NCI-H345 treated with DMSO at 0.1 percent for 48 hours (cell line): ENCODE measurements around the gene LIPF.
"Not testable (repeated sequence)": the region's sequence is repeated elsewhere in the genome, so short reads cannot be mapped to it uniquely, and the experiment has no call there.

ENCODE experiments used
- DNase-seq: peaks from one replicate; lab custom pipeline; 2025; ENCODE audit not compliant: unreplicated experiment; lab: John Stamatoyannopoulos, UW

Gene LIPF

DNA sequence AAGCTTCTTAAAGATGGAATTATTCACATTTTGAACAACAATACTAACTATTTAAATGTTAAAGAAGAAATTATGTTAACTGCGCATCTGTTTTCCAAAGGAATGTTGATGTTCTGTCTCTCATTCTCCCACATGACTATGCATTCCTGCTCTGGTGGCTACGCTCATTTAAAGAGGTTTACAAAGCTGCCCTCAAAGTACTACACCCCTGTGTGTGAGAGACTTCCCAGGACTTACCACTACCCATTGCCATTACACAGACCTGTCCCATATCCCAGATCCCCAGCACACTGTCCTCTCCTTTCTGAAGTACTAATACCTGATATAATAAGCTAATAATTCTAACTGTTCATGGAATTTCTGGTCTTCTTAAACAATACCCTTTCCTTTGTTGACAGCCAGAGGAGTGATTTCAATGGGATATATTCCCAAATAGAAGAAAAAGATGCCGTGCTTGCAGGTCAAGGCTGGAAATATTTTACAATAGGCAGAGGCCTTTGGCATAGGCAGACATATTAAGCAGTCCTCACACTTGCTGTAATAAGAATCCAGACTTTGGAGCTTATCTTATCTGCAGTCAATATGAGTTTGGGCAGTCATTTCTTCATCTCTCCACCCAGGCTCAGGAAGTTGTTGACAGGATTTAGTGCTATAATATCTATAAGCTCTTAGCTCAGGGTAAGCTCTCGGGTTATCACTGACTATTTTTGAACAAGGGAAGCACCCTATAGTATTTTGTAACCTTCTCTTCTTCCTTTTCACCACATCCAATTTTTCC lies 12.2 kb downstream of the LIPF start:
- DNase-seq = no peak

- DNase-seq = no peak
Measured at GRCh38 chr10:88680958-88681357, 16.7 kb downstream of the LIPF start.

- no peak for DNase-seq
Measured at GRCh38 chr10:88682491-88682890, 18.2 kb downstream of the LIPF start.

GRCh38 chr10:88687853-88688467 lies 23.7 kb downstream of the LIPF start:
- peak; percentile 2 for DNase-seq

GRCh38 chr10:88689366-88689765 lies 25.1 kb downstream of the LIPF start:
- DNase-seq = no peak

DNA sequence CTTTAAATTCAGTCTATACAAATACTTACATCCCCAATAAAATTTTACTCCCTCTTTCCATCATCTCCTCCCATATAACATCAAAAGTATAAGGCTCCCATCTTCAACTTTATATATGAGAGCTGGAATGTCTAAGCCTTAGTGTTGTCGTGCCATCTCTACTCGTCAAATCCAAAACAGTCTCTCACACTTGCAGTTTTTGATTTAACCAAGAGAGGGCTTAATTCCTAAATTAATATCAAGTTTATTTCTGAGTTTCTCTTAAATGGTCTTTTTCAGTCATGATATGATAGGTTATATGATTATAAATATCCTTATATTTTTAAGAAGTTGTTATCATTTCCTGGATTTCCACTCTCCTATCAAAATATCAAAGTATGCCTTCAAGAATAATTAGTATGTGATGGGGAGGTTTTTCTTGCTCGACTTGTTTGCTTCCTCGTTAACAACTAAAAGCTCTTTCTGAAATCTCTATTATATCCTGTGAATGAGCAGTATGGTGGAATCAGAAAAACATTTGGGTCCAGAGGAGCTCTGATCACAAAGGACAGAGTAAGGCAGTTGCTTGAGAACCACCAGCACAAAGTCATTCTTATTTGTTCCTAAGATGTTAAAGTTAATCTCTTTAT lies 29.3 kb downstream of the LIPF start:
- DNase-seq = no peak

- DNase-seq = peak; percentile 19
Measured at GRCh38 chr10:88702848-88703597, 38.8 kb downstream of the LIPF start.

DNA sequence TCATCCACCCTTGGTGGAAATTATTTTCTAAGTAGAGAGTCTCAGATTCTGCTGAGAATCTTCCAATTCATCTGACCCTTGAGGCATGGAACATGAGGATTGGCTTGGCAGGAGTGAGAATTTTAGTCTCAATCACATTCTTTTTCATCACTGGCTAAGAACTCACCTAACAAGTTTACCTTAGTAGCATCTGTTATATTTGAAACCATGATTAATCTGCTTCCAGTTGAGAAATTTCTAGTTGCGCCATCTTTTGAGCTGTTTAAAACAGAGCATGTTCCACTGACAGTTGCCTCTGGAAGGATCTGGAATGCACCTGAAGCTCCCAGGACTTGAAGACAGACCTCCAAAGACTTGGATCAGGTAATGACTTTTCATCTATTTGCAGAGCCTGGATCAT lies 41.7 kb downstream of the LIPF start, which contains the start of gene LIPK:
LIPK (plus strand) TSS at position 292 of the 400 bp plus-strand sequence. CDS start 18,295 bp downstream, outside the sequence.
- no peak for DNase-seq

DNA sequence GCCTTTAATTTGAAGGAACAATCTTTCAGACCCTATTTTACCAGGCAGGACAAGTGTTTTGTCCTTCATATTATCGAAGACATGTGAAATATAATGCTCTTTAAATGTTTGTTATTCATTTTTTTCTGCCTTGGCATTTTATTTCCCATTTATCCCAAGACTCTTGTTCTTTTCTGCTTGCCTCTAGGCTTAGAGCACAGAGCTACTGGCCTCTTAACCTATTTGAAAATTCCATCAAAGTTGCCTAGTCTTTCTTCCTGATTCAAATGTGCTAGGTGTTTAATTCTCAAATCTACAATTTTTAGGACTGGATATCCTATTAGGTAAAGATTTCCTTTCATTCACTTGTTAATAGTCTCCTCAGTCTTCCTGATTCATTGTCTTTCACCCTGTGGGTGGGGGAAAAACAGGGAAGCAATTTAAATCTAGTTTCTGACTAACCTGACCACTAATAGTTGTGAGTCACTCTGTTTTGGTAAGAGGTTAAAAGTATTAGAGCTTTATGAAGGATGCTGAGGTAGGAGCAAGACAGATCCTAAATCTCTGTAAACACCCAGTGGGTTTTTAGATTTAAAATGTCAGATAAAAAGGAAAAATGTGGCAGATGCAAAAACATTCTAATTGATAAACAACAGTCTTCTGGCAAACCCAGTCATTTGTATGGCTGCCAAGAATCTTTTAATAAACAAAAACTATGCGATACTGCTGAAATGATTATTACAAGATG lies 43.4 kb downstream of the LIPF start:
- no peak for DNase-seq

- not testable (repeated sequence) for DNase-seq
Measured at GRCh38 chr10:88709361-88709760, 45.1 kb downstream of the LIPF start.

- no peak for DNase-seq
Measured at GRCh38 chr10:88715517-88715916, 51.3 kb downstream of the LIPF start.

DNA sequence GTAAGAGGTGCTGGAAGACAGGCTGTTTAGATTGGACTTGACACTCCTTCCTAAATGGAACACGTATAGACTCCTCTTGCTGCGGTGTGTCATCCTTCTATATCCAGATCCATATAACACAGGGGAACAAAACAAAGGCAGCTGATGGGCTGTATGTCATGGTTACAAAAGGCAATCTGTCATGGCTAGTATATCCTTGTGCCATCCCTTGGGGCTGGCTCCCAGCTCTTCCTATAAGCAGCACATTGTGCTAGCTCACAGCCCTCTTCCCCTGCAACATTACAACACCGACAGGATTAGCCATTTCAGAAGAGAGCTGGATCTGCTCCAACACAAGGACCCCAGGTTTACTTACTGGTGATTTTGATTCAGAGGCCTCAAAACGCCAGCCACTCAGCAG lies 57.1 kb downstream of the LIPF start:
- no peak for DNase-seq

- DNase-seq = no peak
Measured at GRCh38 chr10:88725798-88726197, 61.6 kb downstream of the LIPF start.

DNA sequence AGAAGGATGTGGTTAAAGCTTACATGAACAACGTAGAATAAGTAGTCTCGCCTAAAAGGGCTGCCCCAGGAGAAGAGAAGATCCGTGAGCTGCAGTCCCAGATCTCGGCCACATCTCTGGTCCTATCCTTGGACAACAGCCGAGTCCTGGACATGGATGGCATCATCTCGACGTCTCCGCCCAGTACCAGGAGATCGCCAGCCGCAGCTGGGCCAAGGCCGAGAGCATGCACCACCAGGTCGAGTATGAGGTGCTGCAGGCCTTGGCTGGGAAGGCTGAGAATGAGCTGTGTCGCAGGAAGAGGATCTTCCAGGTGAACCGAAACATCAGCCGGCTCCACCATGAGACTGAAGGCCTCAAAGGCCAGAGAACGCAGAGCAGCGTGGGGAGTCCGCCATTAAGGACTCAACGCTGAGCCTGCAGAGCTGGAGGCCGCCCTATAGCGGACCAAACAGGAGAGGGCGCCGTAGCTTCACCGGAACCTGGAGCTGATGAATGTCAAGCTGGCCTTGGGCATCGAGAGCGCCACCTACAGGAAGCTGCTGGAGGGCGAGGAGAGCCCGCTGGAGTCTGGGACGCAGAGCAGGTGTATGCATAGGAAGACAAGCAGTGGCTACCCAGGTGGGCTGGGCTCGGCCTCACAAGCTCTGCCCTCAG lies 64.0 kb downstream of the LIPF start:
- no peak for DNase-seq
